Cardiac fibroblast (primary cell): ENCODE measurements around the gene RBP5.
A peak's percentile ranks its signal among the peaks of the same experiment; 100 is the strongest.

Experiments used
- DNase-seq, 2 donors: peaks; one replicate each; pipeline versions ENCODE4 v3.0.0 to v3.0.0-alpha.2; 2010; ENCODE audit warnings: low read depth in 2 of 2
- H3K4me3 ChIP-seq, 2 donors: replicated peaks in 1 of 2; 1 replicate in 1 of 2; 2 replicates in 1 of 2; pipeline ENCODE4 v1.5.1; 2011; ENCODE audit warnings: low read depth in 2 of 2, low read length in 2 of 2, mild to moderate bottlenecking in 2 of 2, moderate library complexity in 1 of 2
- TF ChIP-seq, protein P1 (sequence below): IDR thresholded peaks from one replicate; pipeline ENCODE4 v1.5.1; 2011; ENCODE audit warnings: low read depth, mild to moderate bottlenecking, low read length, inconsistent platforms

RBP5 gene

GRCh38 chr12:7134396-7135166 lies 5.9 kb upstream of the RBP5 start:
- TF ChIP-seq, protein P1, sequence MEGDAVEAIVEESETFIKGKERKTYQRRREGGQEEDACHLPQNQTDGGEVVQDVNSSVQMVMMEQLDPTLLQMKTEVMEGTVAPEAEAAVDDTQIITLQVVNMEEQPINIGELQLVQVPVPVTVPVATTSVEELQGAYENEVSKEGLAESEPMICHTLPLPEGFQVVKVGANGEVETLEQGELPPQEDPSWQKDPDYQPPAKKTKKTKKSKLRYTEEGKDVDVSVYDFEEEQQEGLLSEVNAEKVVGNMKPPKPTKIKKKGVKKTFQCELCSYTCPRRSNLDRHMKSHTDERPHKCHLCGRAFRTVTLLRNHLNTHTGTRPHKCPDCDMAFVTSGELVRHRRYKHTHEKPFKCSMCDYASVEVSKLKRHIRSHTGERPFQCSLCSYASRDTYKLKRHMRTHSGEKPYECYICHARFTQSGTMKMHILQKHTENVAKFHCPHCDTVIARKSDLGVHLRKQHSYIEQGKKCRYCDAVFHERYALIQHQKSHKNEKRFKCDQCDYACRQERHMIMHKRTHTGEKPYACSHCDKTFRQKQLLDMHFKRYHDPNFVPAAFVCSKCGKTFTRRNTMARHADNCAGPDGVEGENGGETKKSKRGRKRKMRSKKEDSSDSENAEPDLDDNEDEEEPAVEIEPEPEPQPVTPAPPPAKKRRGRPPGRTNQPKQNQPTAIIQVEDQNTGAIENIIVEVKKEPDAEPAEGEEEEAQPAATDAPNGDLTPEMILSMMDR, result no peak
- DNase-seq, result no peak
- no peak overlapping the region for H3K4me3 ChIP-seq

DNA sequence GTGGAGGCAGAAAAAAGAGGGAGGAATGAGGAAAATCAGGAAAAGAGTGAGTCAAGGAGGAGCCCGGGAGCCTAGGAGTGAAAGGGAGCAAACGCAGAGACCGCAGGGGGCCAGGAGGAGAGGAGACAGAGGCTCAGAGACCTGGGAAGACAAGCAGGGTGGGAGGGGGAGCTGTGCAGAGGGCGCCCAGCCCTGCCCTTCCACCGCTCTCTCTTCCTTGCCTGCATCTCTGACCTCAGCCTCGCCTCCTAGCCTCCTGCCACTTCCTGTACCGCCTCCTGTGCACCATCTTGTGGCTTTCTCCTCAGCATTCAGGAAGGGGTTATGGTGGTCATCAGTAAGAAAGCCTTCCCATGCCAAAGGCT lies 2.8 kb upstream of the RBP5 start:
- TF ChIP-seq, protein P1, result no peak
- no peak for DNase-seq
- peak overlapping the region in 1 of 2 donors; percentile 67 for H3K4me3 ChIP-seq

- DNase-seq, result peak; percentile 35 to 46
- TF ChIP-seq, protein P1, result peak; percentile 2
- peak overlapping the region; percentile 67 to 75 for H3K4me3 ChIP-seq
These were observed 2.2 kb upstream of the RBP5 start for GRCh38 chr12:7130701-7131501.

DNA sequence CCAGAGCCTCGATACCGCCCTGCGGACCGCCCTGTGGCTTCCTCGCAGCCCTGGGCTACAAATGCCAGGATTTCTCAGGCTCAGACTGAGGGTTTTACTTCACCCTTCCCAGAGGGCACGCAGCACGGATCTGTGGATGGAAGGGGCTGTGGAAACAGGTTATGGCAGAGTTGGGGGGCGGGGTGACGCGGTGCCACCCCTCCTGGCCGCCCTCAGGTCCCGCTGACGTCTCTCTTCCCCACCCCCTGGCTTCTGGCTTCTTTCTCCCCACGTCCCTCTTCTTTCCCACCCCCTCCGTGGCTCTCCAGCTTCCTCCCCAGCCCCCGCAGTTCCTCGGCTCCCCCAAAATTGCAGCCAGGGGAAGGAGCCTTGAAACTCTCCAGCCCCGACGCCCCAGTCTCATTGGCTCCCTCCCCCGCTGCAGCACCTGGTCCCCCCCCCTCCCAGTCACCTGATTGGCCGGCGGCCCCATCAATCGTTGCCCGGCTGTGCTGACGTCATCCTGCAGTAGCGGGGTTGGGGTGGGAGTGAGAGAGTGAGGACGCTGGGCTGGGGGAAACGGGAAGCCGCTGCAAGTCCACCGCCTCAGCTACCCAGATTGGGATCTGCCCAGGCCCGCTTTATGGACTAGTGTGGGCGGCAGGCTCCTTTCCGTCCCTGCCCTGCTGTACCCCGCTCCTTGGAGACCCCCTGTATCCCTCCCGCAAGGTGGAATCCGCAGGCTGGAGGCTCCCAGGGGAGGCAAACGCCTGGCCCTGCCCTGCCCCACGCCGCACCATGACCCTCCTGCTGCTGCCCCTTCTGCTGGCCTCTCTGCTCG lies 1.4 kb upstream of the RBP5 start, which contains the start of gene CLSTN3:
TSS of gene CLSTN3 (plus strand) at position 500 of the 820 bp plus-strand sequence. CDS start at position 778, 278 bp downstream.
- peak within 1 kb of the TSS; percentile 67 to 75 for H3K4me3 ChIP-seq
- TF ChIP-seq, protein P1, result no peak
- peak; percentile 66 to 91 for DNase-seq

DNA sequence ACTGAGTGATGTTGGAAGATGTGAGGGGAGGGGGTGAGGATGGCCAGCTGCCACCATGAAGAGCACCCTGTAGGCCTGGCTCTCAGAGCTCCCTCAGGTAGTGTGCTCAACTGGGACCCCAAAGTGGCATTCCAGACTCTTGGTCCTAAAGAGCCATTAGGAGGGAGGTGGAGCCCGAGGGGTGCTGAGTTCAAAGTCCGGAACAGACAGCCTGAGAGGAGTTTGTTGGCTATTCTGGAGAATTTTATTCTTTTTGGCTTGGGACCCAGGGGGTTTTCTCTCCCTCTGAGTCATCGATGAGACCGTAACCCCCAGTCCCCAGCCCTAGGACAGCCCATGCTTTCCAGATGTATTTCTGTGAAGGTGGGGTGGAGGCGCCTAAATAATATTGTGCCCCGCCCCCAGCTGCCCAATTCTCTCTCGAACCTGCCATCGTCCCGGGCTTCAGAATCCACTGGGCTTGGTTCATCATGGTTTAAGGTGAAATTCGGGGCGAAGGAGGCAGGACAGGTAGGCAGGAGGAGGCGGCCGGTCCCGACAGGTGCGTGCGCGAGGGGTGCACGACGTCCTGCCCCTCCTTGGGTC lies 690 bp upstream of the RBP5 start:
- TF ChIP-seq, protein P1, result no peak
- H3K4me3 ChIP-seq, result peak overlapping the region; percentile 67 to 75
- peak in 1 of 2 donors; percentile 17 for DNase-seq
